ENCODE data around the gene CCDC33. TPM values are rescaled to one million over a fixed set of nuclear protein-coding genes. Genes with fewer than 3 reads are reported as not detected.

The CCDC33 gene
- total RNA-seq, 1 experiment from 2014 or later, result 0.77 TPM

DNA sequence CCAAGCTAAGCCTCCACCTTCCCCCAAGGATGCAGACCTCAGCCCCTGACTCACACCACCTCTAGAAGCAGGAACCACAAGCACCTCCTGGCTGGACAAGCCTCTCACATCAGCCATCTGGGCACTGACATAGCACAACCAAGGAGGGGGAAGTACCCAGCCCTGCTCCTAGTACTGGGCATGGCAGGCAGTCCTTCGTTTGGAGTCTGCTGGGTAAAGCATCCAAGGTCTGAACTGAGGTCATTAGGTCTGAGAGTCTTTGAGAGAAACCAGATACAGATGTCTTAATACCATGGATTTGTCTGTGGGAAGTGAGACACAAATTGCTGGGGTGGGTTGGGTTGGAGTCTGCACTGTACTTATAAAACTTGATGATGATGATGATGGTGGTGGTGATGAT, 61.8 kb downstream of the CCDC33 start:
- no peaks in the 10 kb centered on the region for H3K9me2 ChIP-seq (replicated peaks; ENCODE audit: low read length)
- DNase-seq (no peak), ATAC-seq (no peak)
- POLR2A ChIA-PET (ENCODE audit: unreplicated experiment), result no interaction called here
- CTCF ChIA-PET, result no interaction called here
- H3K9ac ChIP-seq (ENCODE audit: low read length), result no peak overlapping the region
- no TSS peak for BruUV-seq (replicated peaks)
- H3K4me2 ChIP-seq (ENCODE audit: low read length), result no peak overlapping the region
- intact Hi-C loops (cut with micrococcal nuclease), result no loop called here
- H3K9me3 ChIP-seq (ENCODE audit: low read length), result no peaks in the 10 kb centered on the region
- H3K27me3 ChIP-seq (ENCODE audit: low read length), result peaks cover 40% of the 10 kb centered on the region; the same call in 1 of the 2 replicates
- TF ChIP-seq EZH2 (IDR thresholded peaks at IDR 0.05; ENCODE audit: low read length, unreplicated experiment), result no peak
- TF ChIP-seq EZH2phosphoT487 (IDR thresholded peaks at IDR 0.05; ENCODE audit: borderline replicate concordance, low read length), result no peak
- TF ChIP-seq, protein P1, sequence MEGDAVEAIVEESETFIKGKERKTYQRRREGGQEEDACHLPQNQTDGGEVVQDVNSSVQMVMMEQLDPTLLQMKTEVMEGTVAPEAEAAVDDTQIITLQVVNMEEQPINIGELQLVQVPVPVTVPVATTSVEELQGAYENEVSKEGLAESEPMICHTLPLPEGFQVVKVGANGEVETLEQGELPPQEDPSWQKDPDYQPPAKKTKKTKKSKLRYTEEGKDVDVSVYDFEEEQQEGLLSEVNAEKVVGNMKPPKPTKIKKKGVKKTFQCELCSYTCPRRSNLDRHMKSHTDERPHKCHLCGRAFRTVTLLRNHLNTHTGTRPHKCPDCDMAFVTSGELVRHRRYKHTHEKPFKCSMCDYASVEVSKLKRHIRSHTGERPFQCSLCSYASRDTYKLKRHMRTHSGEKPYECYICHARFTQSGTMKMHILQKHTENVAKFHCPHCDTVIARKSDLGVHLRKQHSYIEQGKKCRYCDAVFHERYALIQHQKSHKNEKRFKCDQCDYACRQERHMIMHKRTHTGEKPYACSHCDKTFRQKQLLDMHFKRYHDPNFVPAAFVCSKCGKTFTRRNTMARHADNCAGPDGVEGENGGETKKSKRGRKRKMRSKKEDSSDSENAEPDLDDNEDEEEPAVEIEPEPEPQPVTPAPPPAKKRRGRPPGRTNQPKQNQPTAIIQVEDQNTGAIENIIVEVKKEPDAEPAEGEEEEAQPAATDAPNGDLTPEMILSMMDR (conservative IDR thresholded peaks at IDR 0.05; ENCODE audit: low read depth, low read length), result no peak
- H3K27ac ChIP-seq (ENCODE audit: low read length), result no peak overlapping the region
- no peaks in the 10 kb centered on the region for H3K36me3 ChIP-seq (ENCODE audit: low read depth, low read length)
- H3K4me3 ChIP-seq (ENCODE audit: low read length), result no peak overlapping the region
- H3K4me1 ChIP-seq (ENCODE audit: insufficient read depth, low read length), result no peaks in the 10 kb centered on the region
- no peaks in the 10 kb centered on the region for H4K20me1 ChIP-seq (ENCODE audit: low read length)
- H3K79me2 ChIP-seq (ENCODE audit: low read length), result no peaks in the 10 kb centered on the region
- H2AFZ ChIP-seq (ENCODE audit: low read length), result no peak overlapping the region
- H3F3A ChIP-seq (ENCODE audit: low read length, unreplicated experiment), result no peaks in the 10 kb centered on the region

DNA sequence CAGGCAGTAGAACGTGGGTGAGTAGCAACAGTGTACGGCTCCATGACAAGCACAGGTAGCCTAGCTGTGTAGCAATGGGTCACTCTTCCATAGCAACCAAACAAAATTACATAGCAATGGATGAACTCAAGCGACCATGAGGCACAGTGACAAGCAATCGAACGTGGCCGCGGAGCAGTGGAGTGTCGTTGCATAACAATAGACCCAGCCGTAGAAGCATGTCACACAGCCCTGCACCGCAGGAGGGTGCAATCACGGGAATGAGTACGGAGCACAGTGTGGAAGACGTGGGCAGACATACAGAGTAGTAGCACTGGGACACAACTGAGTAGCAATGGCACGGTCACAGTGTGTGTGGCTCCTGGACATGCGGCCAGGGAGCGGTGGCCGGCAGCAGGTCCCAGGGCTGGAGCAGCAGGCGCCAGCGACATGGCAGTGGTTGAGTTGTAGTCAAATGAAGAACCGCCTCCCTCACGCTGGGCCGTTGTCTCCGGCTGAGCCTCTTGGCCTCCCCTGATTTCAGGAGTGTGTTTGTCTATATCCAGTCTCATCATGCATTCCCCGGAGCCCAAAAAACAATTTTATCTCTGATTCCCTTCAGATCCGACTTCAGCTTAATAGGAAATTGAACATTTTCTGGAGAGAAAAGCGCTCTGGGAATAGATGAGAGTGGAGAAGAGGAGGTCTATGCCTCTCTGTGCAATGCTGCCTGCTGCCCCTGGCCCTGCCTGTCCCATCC, 64.1 kb downstream of the CCDC33 start:
- no peak overlapping the region for H2AFZ ChIP-seq (ENCODE audit: low read length)
- no peak overlapping the region for H3K4me3 ChIP-seq (ENCODE audit: low read length)
- no peak overlapping the region for H3K27ac ChIP-seq (ENCODE audit: low read length)
- no peaks in the 10 kb centered on the region for H3K79me2 ChIP-seq (ENCODE audit: low read length)
- ATAC-seq, result no peak
- CTCF ChIA-PET, result no interaction called here
- BruUV-seq (replicated peaks), result no TSS peak
- H3F3A ChIP-seq (ENCODE audit: low read length, unreplicated experiment), result no peaks in the 10 kb centered on the region
- no peaks in the 10 kb centered on the region for H4K20me1 ChIP-seq (ENCODE audit: low read length)
- H3K9me2 ChIP-seq (replicated peaks; ENCODE audit: low read length), result no peaks in the 10 kb centered on the region
- no peak overlapping the region for H3K4me2 ChIP-seq (ENCODE audit: low read length)
- no peak for DNase-seq
- H3K4me1 ChIP-seq (ENCODE audit: insufficient read depth, low read length), result no peaks in the 10 kb centered on the region
- peaks cover 34% of the 10 kb centered on the region; the same call in 1 of the 2 replicates for H3K27me3 ChIP-seq (ENCODE audit: low read length)
- H3K36me3 ChIP-seq (ENCODE audit: low read depth, low read length), result no peaks in the 10 kb centered on the region
- no peaks in the 10 kb centered on the region for H3K9me3 ChIP-seq (ENCODE audit: low read length)
- no peak overlapping the region for H3K9ac ChIP-seq (ENCODE audit: low read length)
- POLR2A ChIA-PET (ENCODE audit: unreplicated experiment), result no interaction called here
- intact Hi-C loops (cut with micrococcal nuclease), result loop anchor here (10.0 kb wide), 1 partner anchor 325 kb away; no protein-coding TSS in a partner anchor
- no peak for TF ChIP-seq EZH2phosphoT487 (IDR thresholded peaks at IDR 0.05; ENCODE audit: borderline replicate concordance, low read length)
- TF ChIP-seq, protein P1 (conservative IDR thresholded peaks at IDR 0.05; ENCODE audit: low read depth, low read length), result no peak
- TF ChIP-seq EZH2 (IDR thresholded peaks at IDR 0.05; ENCODE audit: low read length, unreplicated experiment), result no peak

Measured in PC-3 (cell line).